ENCODE measurements around the gene RPS6KA5. TPM values are rescaled to one million over a fixed set of nuclear protein-coding genes. Genes with fewer than 3 reads are reported as not detected.

Gene RPS6KA5
- total RNA-seq, 4 donors from 2014 or later: 5.8 to 18.4 (median 9.8) TPM

GRCh38 chr14:90813442-90813841 lies 247.0 kb downstream of the RPS6KA5 start:
- H3K36me3 ChIP-seq: no peaks in the 10 kb centered on the region
- no peaks in the 10 kb centered on the region for H3K27me3 ChIP-seq
- H3K4me1 ChIP-seq: peaks cover 50 to 55% of the 10 kb centered on the region in 2 donors
- H3K4me3 ChIP-seq: no peak overlapping the region
- no peak for ATAC-seq
- in situ Hi-C loops (cut with MboI; ENCODE audit: low sequenced_read_pairs in 4 of 4): loop anchor here in 1 of 4 donors (25.0 kb wide), 1 partner anchor 826 kb away; no protein-coding TSS in a partner anchor
- H3K9me3 ChIP-seq: no peaks in the 10 kb centered on the region
- no peak for DNase-seq
- H3K27ac ChIP-seq: no peak overlapping the region
- TF ChIP-seq POLR2A (IDR thresholded peaks at IDR 0.05): no peak
- TF ChIP-seq, protein P1, sequence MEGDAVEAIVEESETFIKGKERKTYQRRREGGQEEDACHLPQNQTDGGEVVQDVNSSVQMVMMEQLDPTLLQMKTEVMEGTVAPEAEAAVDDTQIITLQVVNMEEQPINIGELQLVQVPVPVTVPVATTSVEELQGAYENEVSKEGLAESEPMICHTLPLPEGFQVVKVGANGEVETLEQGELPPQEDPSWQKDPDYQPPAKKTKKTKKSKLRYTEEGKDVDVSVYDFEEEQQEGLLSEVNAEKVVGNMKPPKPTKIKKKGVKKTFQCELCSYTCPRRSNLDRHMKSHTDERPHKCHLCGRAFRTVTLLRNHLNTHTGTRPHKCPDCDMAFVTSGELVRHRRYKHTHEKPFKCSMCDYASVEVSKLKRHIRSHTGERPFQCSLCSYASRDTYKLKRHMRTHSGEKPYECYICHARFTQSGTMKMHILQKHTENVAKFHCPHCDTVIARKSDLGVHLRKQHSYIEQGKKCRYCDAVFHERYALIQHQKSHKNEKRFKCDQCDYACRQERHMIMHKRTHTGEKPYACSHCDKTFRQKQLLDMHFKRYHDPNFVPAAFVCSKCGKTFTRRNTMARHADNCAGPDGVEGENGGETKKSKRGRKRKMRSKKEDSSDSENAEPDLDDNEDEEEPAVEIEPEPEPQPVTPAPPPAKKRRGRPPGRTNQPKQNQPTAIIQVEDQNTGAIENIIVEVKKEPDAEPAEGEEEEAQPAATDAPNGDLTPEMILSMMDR (IDR thresholded peaks at IDR 0.05 in 4 of 5, conservative IDR thresholded peaks at IDR 0.05 in 1 of 5): no peak
- intact Hi-C loops (cut with DNase I; ENCODE audit: low total_unique reads): no loop called here

DNA sequence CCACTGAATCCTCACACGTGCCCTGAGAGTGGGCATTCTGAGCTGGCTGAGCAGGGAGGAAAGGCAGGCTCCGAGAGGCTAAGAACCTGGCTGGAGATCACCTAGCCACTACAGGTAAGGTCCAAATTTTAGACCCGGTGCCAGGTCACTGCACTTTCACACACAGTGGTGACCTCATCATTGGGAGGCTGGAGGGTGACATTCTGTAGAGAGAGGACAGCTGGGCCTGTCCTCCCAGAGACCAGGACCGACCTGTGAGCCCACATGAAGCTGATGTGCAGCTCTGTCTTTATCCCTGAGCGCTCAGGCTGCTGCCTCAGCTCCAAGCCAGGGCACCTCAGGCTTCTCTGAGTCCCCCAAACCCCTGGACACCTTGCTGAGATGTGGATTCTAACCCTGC lies 248.3 kb downstream of the RPS6KA5 start:
- no peak overlapping the region for H3K27ac ChIP-seq
- H3K36me3 ChIP-seq: no peaks in the 10 kb centered on the region
- intact Hi-C loops (cut with DNase I; ENCODE audit: low total_unique reads) (loop anchor here (1.0 kb wide), 1 partner anchor 33 kb away; no protein-coding TSS in a partner anchor), in situ Hi-C loops (cut with MboI; ENCODE audit: low sequenced_read_pairs in 4 of 4) (loop anchor here in 1 of 4 donors (25.0 kb wide), 1 partner anchor 825 kb away; no protein-coding TSS in a partner anchor)
- TF ChIP-seq, protein P1 (IDR thresholded peaks at IDR 0.05 in 4 of 5, conservative IDR thresholded peaks at IDR 0.05 in 1 of 5): no peak
- TF ChIP-seq POLR2A (IDR thresholded peaks at IDR 0.05): no peak
- no peak overlapping the region for H3K4me3 ChIP-seq
- H3K9me3 ChIP-seq: no peaks in the 10 kb centered on the region
- ATAC-seq (no peak), DNase-seq (no peak)
- H3K4me1 ChIP-seq: peaks cover 62 to 67% of the 10 kb centered on the region in 2 donors
- no peaks in the 10 kb centered on the region for H3K27me3 ChIP-seq

DNA sequence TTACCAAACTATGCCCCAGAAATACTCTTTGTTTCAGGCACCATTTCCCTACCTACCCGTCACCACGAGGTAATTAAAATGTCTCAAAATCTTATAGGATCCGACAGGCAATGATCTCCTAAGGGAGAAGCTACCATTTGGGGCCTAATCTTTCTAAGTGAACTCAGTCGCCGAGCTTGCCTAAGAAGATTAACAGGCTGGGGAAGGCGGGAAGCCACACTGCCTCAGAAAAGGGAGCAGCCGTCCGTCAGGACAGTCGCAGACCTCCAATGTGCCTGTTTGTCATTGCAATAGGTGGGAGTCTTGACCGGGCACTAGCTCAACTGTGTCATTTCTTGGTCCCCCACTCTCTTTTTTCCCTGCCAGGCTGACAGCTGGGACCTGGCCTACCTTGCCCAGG lies 248.8 kb downstream of the RPS6KA5 start:
- no peak overlapping the region for H3K27ac ChIP-seq
- no peak for TF ChIP-seq POLR2A (IDR thresholded peaks at IDR 0.05)
- TF ChIP-seq, protein P1 (IDR thresholded peaks at IDR 0.05 in 4 of 5, conservative IDR thresholded peaks at IDR 0.05 in 1 of 5): no peak
- H3K4me3 ChIP-seq: no peak overlapping the region
- peaks cover 65 to 70% of the 10 kb centered on the region in 2 donors for H3K4me1 ChIP-seq
- no peak for ATAC-seq
- no peaks in the 10 kb centered on the region for H3K36me3 ChIP-seq
- DNase-seq: no peak
- intact Hi-C loops (cut with DNase I; ENCODE audit: low total_unique reads): loop anchor here (1.0 kb wide), 1 partner anchor 34 kb away; no protein-coding TSS in a partner anchor
- in situ Hi-C loops (cut with MboI; ENCODE audit: low sequenced_read_pairs in 4 of 4): loop anchor here in 1 of 4 donors (25.0 kb wide), 1 partner anchor 824 kb away; no protein-coding TSS in a partner anchor
- H3K9me3 ChIP-seq: no peaks in the 10 kb centered on the region
- H3K27me3 ChIP-seq: no peaks in the 10 kb centered on the region

GRCh38 chr14:90810806-90811205 lies 249.6 kb downstream of the RPS6KA5 start:
- in situ Hi-C loops (cut with MboI; ENCODE audit: low sequenced_read_pairs in 4 of 4): loop anchor here in 1 of 4 donors (25.0 kb wide), 1 partner anchor 824 kb away; no protein-coding TSS in a partner anchor
- Histone ChIP-seq H3K4me3 (no peak overlapping the region), H3K9me3 (no peaks in the 10 kb centered on the region), H3K27ac (peak overlapping the region in 3 of 4 donors; percentile 11 to 33 (median 15)), H3K36me3 (no peaks in the 10 kb centered on the region), H3K4me1 (peaks cover 68% of the 10 kb centered on the region in 2 donors), H3K27me3 (no peaks in the 10 kb centered on the region)
- no peak for DNase-seq
- TF ChIP-seq, protein P1 (IDR thresholded peaks at IDR 0.05 in 4 of 5, conservative IDR thresholded peaks at IDR 0.05 in 1 of 5): no peak
- TF ChIP-seq POLR2A (IDR thresholded peaks at IDR 0.05): no peak
- no peak for ATAC-seq
- intact Hi-C loops (cut with DNase I; ENCODE audit: low total_unique reads): no loop called here

Data from gastrocnemius medialis (tissue), 4 donors.